ENCODE data around the gene SNAP25.

Gene SNAP25

DNA sequence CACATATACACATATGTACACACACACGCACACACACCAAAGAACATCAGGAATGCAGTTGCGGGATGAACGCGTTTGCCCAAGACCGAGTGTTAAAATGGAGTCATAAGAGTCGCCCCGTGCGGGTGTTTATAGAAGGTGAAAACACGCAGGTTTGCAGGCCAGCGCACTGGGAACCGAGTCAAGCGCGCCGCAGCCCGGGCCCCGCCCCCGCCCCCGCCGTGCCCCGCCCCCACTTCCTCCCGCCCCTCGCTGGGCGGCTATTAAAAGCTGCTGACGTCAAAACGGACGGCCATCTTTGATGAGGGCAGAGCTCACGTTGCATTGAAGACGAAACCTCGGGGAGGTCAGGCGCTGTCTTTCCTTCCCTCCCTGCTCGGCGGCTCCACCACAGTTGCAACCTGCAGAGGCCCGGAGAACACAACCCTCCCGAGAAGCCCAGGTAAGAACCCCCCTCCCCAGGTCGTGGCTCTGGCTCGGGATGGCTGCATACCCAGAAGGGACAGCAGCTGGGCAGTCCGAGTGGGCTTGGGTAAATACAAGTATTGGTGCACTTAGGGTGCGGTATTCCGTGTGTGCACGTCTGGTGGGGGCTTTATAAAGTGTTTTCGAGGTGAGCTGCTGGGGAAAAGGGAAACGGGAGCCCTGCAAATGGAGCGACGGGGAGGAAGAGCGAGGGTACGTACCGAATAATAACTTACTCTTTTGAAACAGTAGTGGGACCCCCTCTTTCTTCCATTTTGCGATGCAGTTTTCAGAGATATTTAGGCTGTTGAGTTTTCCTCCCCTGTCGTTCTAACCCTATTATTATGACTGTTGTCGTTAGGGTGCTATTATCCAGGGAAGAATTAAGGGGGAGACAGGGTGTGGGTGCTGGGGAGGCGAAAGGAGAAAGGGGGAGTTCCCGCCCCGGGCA lies at the start of gene SNAP25:
SNAP25 (plus strand) TSS at position 295 of the 916 bp plus-strand sequence. CDS start 56,662 bp downstream, outside the sequence.
- DNase-seq (ENCODE audit: low read depth, low spot score) = no peak

GRCh38 chr20:10169752-10170151 lies 48.9 kb upstream of the SNAP25 start:
- DNase-seq (ENCODE audit: low read depth, low spot score) = no peak

- no peak for DNase-seq (ENCODE audit: low read depth, low spot score)
Measured at GRCh38 chr20:10170261-10170660, 48.4 kb upstream of the SNAP25 start.

DNA sequence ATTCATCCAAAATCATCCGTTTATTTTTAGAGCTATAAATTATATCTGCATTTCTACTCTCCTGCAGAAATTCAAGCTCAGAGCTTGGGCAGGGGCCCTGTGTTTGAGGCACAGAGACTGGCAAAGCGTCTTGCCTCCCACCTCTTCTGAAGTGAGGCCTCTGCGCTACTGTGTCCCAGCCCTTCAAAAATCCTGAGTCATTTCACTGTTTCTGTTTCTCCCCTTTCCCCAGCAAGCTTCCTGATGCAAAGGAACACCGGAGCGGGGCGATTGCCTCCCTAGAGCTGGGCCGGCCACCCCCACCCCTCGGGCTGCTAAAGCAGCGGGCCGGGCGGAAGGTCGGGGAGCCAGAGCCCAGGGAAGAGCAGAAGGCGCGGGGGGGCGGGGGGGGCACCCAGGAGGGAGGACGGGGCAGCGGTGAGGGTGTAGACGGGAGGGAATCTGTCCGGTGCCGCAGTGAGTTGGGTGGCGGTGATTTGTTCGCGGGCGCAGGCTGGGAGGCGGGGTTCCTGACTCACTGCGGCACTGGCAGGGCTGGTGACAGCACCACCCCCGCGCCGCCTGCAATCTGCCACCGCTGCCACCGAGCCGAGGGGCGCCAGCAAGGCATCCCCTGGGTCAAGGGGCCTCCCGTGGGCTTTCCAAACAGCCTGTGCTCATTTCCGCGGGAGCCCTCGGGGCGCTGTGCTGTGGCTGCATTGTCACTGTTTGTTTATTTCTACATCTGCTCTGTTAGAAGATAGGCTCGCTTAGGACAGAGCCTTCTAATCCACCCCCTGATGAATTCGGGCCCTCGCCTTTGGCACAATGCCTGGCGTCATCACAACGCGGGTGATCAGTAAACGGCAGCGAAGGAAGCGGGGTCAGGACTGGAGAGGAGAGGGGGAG lies 46.5 kb upstream of the SNAP25 start:
- DNase-seq (ENCODE audit: low read depth, low spot score) = no peak

GRCh38 chr20:10172998-10173655 lies 45.5 kb upstream of the SNAP25 start:
- no peak for DNase-seq (ENCODE audit: low read depth, low spot score)

DNA sequence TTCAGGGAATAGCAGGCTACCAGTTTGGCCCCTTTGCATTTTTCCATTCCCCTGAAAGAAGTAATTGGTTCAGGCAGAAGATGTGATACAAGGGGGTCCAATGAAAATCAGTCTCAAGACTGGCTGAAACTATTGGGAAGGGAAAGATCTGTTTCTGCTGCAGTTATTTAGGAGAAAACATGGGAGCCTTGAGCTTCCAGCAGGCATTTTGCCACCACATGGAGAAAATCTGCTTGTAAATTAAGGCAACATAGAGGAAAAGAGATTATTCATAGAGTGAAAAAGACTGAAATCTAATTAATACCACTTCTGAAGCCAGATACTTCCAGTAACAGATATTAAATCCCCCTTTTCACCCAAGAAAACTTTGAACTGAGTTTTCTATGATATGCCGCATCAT lies 44.2 kb upstream of the SNAP25 start:
- DNase-seq (ENCODE audit: low read depth, low spot score) = no peak

DNA sequence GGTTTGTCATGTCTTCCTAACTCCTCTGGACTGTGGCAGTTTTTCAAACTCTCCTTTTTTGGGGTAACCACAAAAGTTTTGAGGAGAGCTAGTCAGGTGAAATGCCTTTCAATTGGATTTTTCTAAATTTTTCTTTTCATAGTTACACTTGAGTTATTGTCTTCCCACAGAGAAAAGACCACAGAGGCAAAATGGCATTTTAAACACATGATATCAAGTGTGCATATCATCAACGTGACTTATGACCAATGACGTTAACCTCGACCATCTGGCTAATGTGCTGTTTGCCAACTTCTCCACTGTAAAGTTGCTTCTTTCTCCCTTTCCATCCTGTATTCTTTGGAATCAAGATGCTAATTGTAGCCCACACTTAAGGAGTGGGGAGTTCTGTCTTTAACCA lies 41.3 kb upstream of the SNAP25 start:
- DNase-seq (ENCODE audit: low read depth, low spot score) = no peak

DNA sequence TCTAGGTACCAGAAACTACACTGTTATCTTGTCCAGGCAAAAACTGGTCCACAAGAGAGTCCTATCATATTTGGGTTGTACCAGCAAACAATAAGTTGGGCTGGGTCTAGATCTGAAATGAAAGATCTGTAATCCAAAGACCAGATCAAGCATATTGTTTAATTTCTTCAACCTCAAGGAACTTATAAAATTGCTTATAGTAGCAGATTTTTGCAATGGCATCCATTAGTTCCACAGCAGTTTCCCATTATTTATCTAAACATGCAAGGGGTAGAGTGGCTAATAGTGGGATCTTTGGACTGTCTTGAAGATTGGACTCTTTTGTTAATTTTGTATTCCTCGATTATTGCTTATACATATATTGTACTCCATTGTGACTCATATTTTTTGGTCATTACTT lies 40.5 kb upstream of the SNAP25 start:
- no peak for DNase-seq (ENCODE audit: low read depth, low spot score)

DNA sequence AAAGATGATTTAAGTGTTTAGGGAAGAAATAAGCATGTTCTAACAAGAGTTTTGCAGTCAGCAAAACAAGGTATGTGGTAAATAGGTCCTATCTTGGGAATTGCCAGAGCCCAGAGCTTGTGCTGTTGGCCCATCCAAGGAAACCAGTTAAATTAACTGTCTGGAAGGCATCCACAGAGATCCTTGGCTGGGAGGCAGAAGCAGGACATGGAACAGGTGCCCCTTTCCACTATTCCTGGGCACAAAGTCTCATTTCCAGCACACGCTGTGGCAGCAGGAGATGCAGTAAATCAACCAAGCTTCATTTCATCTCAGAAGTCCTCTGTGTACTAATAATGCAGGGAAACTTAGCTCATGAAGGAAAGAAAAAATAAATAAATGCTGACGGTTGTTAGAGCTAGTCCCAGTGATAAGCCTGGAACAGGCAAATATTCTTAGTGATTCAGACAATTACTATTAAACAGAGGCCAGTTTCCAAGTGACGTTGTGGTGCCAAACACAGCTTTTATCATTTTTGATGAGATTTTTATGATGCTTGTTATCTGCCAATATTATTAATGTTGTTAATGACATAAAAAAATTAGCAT lies 39.8 kb upstream of the SNAP25 start:
- DNase-seq (ENCODE audit: low read depth, low spot score) = no peak

GRCh38 chr20:10179574-10180298 lies 38.9 kb upstream of the SNAP25 start:
- DNase-seq (ENCODE audit: low read depth, low spot score) = no peak

GRCh38 chr20:10180651-10181235 lies 37.9 kb upstream of the SNAP25 start:
- DNase-seq (ENCODE audit: low read depth, low spot score) = no peak

DNA sequence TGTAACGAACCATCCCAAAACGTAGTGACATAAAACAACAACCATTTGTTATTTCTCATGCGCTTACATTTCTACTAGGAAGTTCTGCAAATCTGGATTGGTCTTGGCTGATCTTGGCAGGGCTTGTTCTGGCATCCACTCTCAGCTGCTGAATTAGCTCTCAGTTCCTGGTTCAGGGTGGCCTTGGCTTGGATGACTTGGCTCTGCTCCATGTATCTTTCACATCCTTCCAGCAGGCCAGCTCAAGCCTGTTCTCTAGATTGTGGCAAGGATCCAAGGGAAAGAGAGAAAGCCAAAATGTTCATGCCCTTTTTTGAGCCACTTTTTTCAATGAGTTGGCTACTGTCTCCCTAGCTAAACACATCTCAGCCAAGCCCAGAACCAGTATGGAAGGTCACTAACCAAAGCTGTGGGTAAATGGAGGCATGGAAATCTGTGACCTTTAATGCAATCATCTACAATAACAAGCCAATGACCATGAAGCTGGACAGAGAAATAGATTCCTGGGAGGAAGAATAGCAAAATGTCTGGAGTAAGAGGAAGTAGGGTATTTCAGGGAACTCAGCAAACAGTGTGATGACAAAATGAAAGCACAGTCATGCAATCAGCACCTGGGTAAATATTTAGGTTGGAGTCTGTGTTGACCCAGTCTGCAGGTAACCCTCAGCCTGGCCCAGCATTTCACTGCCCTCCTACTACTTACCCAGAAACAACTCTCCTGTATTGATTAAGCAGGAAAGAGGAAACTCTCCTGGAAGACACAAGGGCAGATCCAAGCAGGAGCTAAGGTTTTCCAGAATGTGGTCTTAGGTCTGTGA lies 32.7 kb upstream of the SNAP25 start:
- DNase-seq (ENCODE audit: low read depth, low spot score) = no peak

DNA sequence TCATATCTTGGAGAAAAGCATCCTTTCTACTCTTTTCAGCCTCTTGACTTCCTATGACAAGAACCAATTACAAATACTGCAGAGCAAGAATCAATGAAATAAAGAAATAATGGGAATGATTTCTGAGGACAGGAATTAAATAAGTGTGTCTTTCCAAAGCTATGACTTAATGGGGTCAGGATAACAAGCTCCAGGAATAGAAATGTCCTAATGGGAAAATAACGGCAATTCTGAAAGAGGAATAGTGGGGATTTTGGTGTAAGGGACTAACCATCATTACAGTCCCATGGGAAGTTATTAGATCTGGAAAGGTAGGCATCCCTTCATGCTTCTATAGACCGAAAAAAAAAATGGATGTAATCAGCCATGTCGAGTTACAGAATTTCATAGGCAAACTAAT lies 28.2 kb upstream of the SNAP25 start:
- no peak for DNase-seq (ENCODE audit: low read depth, low spot score)

DNA sequence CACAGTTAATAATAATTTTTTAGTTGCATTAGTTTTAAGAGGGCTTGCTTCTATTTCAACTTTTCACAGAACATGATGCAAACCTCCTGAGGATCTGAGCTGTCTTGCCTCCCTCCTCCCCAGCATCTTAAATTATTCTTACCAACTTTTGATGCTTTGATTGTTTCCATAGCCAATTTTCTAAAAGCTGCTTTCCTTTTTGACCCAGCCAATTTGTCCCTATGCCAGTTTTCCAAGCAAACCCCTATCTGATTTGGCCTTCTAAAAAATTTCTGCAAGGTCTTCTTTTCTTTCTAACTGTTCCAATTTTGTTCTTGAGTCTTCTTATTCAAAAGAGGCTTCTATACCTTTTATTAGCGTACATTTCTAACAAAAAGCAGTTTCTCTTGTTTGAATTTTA lies 26.5 kb upstream of the SNAP25 start:
- no peak for DNase-seq (ENCODE audit: low read depth, low spot score)

GRCh38 chr20:10194166-10194565 lies 24.5 kb upstream of the SNAP25 start:
- no peak for DNase-seq (ENCODE audit: low read depth, low spot score)

DNA sequence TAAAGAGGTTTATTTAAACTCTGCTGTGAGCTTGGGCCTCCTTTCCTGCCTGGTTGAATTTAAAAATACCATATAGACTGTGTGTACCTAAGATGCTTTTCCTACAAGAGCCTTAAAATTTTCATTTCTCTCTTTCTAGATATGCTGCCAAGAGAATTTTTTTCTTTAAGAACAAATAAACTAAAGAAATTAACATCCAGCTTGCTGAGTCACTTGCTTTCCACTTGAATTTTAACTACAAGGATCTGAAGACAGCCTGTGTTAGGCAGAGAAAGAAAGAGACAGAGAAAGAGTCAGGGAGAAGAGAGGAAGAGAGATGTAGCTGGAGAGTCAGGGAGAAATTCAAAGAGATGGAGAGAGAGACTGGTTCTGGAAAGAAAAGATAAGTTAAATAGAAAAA lies 18.3 kb upstream of the SNAP25 start:
- DNase-seq (ENCODE audit: low read depth, low spot score) = no peak

- no peak for DNase-seq (ENCODE audit: low read depth, low spot score)
Measured at GRCh38 chr20:10201321-10201870, 17.2 kb upstream of the SNAP25 start.

DNA sequence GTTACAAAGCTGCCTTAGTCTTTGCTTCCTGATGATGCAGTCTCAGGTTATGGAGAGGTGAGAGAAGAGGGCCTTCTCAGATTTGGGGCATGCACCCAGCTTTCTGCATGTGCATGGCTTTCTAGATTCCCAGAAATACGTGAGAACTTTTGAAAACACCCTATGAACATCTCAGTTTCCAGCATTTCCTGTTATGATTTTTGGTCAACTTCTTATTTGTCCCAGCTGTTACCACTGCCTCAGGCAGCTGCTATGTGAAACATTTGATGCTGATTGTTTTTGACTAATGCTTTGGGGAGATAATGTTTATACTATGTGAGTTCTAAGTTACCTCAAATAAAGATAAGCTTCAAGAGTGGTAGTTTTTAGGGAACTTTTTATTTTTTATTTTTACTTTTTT lies 9.5 kb upstream of the SNAP25 start:
- DNase-seq (ENCODE audit: low read depth, low spot score) = no peak

GRCh38 chr20:10213526-10213925 lies 5.1 kb upstream of the SNAP25 start:
- DNase-seq (ENCODE audit: low read depth, low spot score) = no peak

All from activated naive CD8-positive, alpha-beta T cell treated with anti-CD3 and anti-CD28 coated beads, Interleukin-2, amount 50 U/mL, for 16 hours (primary cell).